Neural cell (in vitro differentiated cells): ENCODE results near the gene WNT6. TPM values are rescaled to one million over a fixed set of nuclear protein-coding genes. Genes with fewer than 3 reads are reported as not detected.

Source experiments
- H2AFZ ChIP-seq: fragments of 200-600, 300-800 bp; sonication (generic), shearing (Covaris generic); 2 replicates; pipeline ENCODE4 v1.6.0; 2014; ENCODE audit warnings: low read depth, mild to moderate bottlenecking, antibody characterized with exemption, low read length, moderate library complexity
- H3F3A ChIP-seq: fragments of 200-600 bp; shearing (Covaris generic); 2 replicates; pipeline ENCODE4 v1.6.1; 2016; ENCODE audit warnings: mild to moderate bottlenecking, moderate library complexity, mixed read lengths, antibody characterized with exemption, low read length; ENCODE audit not compliant: insufficient read depth, poor library complexity, severe bottlenecking
- H3K27ac ChIP-seq: fragments of 200-600, 300-800 bp; sonication (generic), shearing (Covaris generic); 2 replicates; pipeline ENCODE4 v1.5.1; 2014; ENCODE audit warnings: mild to moderate bottlenecking, low read length, moderate library complexity
- H3K27me3 ChIP-seq: fragments of 300-800, 200-600 bp; sonication (generic), shearing (Covaris generic); 2 replicates; pipeline ENCODE4 v1.6.0; 2014; ENCODE audit warnings: mild to moderate bottlenecking, low read depth, low read length, moderate library complexity; ENCODE audit not compliant: insufficient read depth
- H3K36me3 ChIP-seq: fragments of 300-800, 200-600 bp; sonication (generic), shearing (Covaris generic); 2 replicates; pipeline ENCODE4 v1.5.1; 2014; ENCODE audit warnings: mild to moderate bottlenecking, antibody characterized with exemption, low read length, moderate library complexity; ENCODE audit not compliant: insufficient read depth
- H3K4me2 ChIP-seq: fragments of 300-800, 200-600 bp; sonication (generic), shearing (Covaris generic); 2 replicates; pipeline ENCODE4 v1.6.0; 2014; ENCODE audit warnings: mild to moderate bottlenecking, low read length
- H3K4me3 ChIP-seq: fragments of 300-800, 200-600 bp; sonication (generic), shearing (Covaris generic); 2 replicates; pipeline ENCODE4 v1.5.1; 2014; ENCODE audit warnings: mild to moderate bottlenecking, low read length, moderate library complexity
- H3K79me2 ChIP-seq: fragments of 200-600 bp; shearing (Covaris generic); replicated peaks from 2 replicates; pipeline ENCODE4 v1.6.0; 2014; ENCODE audit warnings: mild to moderate bottlenecking, low read length, moderate library complexity; ENCODE audit not compliant: insufficient read depth
- H3K9ac ChIP-seq: fragments of 300-800, 200-600 bp; sonication (generic), shearing (Covaris generic); 2 replicates; pipeline ENCODE4 v1.6.1; 2016; ENCODE audit warnings: mild to moderate bottlenecking, low read length, mixed read lengths
- H3K9me2 ChIP-seq: fragments of 200-600 bp; shearing (Covaris generic); 2 replicates; pipeline ENCODE4 v1.6.1; 2016; ENCODE audit warnings: mild to moderate bottlenecking, low read length, mixed read lengths; ENCODE audit not compliant: insufficient read depth
- H3K9me3 ChIP-seq: fragments of 200-600, 300-800 bp; sonication (generic), shearing (Covaris generic); 2 replicates; pipeline ENCODE4 v1.6.1; 2016; ENCODE audit warnings: mild to moderate bottlenecking, mixed run types, low read length, moderate library complexity, mixed read lengths
- H4K20me1 ChIP-seq: fragments of 200-600 bp; shearing (Covaris generic); 2 replicates; pipeline ENCODE4 v1.6.1; 2016; ENCODE audit warnings: mild to moderate bottlenecking, mixed run types; ENCODE audit not compliant: insufficient read depth
- CTCF ChIP-seq: fragments of 450-650 bp; IDR thresholded peaks from 2 replicates; pipeline ENCODE4 v1.5.1; 2014; ENCODE audit warnings: antibody characterized with exemption, mild to moderate bottlenecking, moderate library complexity; ENCODE audit not compliant: poor library complexity, severe bottlenecking
- EP300 ChIP-seq: fragments of 450-650 bp; conservative IDR thresholded peaks from 2 replicates; pipeline ENCODE4 v1.6.1; 2014; ENCODE audit warnings: antibody characterized with exemption, mild to moderate bottlenecking, moderate library complexity; ENCODE audit not compliant: poor library complexity, severe bottlenecking
- EZH2 ChIP-seq: fragments of 200-600, 300-800 bp; shearing (Covaris generic), sonication (generic); IDR thresholded peaks from 2 replicates; pipeline ENCODE4 v1.6.1; 2014; ENCODE audit warnings: antibody characterized with exemption, low read length, borderline replicate concordance, mild to moderate bottlenecking; ENCODE audit not compliant: insufficient read depth, poor library complexity, severe bottlenecking
- MXI1 ChIP-seq: fragments of 450-650 bp; conservative IDR thresholded peaks from 2 replicates; pipeline ENCODE4 v1.6.1; 2014; ENCODE audit warnings: antibody characterized with exemption, mild to moderate bottlenecking; ENCODE audit not compliant: poor library complexity, severe bottlenecking
- POLR2AphosphoS5 ChIP-seq: IDR thresholded peaks from 2 replicates; pipeline ENCODE4 v1.6.1; 2012
- RAD21 ChIP-seq: fragments of 450-650 bp; conservative IDR thresholded peaks from 2 replicates; pipeline ENCODE4 v1.6.1; 2014; ENCODE audit warnings: antibody characterized with exemption, mild to moderate bottlenecking, moderate library complexity
- REST ChIP-seq: IDR thresholded peaks from 2 replicates; pipeline ENCODE4 v1.6.1; 2012; ENCODE audit warnings: borderline replicate concordance
- SMC3 ChIP-seq: fragments of 450-650 bp; conservative IDR thresholded peaks from 2 replicates; pipeline ENCODE4 v1.6.1; 2014; ENCODE audit warnings: antibody characterized with exemption, mild to moderate bottlenecking, moderate library complexity; ENCODE audit not compliant: poor library complexity
- TAF1 ChIP-seq: IDR thresholded peaks from 2 replicates; pipeline ENCODE4 v1.6.1; 2012; ENCODE audit warnings: low read depth
- polyA plus RNA-seq: library from polyadenylated mRNA; depleted of rRNA; stranded (reverse); fragments of >200 nt; gene quantifications from 2 replicates; pipeline ENCODE4 v1.2.3, GENCODE V29; 2014

WNT6 gene
- polyA plus RNA-seq, 1 donor from 2014 or later, result not detected

DNA sequence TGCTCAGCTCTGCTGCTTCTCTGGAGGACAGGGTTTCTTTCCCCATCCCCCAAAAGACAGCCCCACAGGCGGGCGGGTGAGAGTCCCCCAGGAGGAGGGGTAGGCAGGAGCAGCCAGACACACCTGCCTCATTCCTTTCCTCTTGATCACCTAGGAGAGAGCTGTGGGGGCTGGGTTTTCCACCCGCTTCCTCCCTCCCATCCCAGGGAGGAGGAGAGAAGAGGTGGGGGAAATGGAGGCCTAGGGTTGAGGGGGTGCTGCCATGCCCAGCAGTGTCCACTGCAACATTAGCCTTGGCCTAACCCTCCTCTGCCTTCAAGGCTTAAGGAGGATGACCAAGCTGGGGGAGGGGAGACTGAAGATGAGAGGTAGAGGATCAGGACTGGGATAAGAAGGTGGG lies 35.7 kb downstream of the WNT6 start:
- H3K27ac ChIP-seq, result no peak overlapping the region
- H3K9me2 ChIP-seq, result no peaks in the 10 kb centered on the region
- no peak overlapping the region for H3K4me3 ChIP-seq
- no peaks in the 10 kb centered on the region for H4K20me1 ChIP-seq
- H3F3A ChIP-seq, result no peaks in the 10 kb centered on the region
- no peaks in the 10 kb centered on the region for H3K9me3 ChIP-seq
- peaks cover 95% of the 10 kb centered on the region for H3K27me3 ChIP-seq
- H3K9ac ChIP-seq, result no peak overlapping the region
- H3K79me2 ChIP-seq, result no peaks in the 10 kb centered on the region
- H2AFZ ChIP-seq, result no peak overlapping the region
- no peak overlapping the region for H3K4me2 ChIP-seq
- TF ChIP-seq CTCF (no peak), SMC3 (no peak), TAF1 (no peak), POLR2AphosphoS5 (no peak), RAD21 (no peak), MXI1 (no peak), EZH2 (no peak), REST (no peak), EP300 (no peak)
- H3K36me3 ChIP-seq, result no peaks in the 10 kb centered on the region

GRCh38 chr2:218895759-218896500 lies 36.3 kb downstream of the WNT6 start:
- Histone ChIP-seq H3K36me3 (no peaks in the 10 kb centered on the region), H3K4me3 (peak overlapping the region; percentile 66), H3K79me2 (no peaks in the 10 kb centered on the region), H3K27me3 (peaks cover 95% of the 10 kb centered on the region), H4K20me1 (no peaks in the 10 kb centered on the region), H3F3A (no peaks in the 10 kb centered on the region), H3K4me2 (no peak overlapping the region), H2AFZ (no peak overlapping the region), H3K9ac (no peak overlapping the region), H3K9me3 (peaks cover 5% of the 10 kb centered on the region), H3K9me2 (no peaks in the 10 kb centered on the region), H3K27ac (no peak overlapping the region)
- TF ChIP-seq MXI1 (no peak), EP300 (no peak), REST (no peak), SMC3 (no peak)
